HG02588 (cell line): ENCODE measurements around the gene SLC37A4.
"Not testable (repeated sequence)": the region's sequence is repeated elsewhere in the genome, so short reads cannot be mapped to it uniquely, and the experiment has no call there.

Source experiments
- ATAC-seq: cut with Tn5 transposase; IDR thresholded peaks from one replicate; pipeline ENCODE4 v1.9.1; 2021; ENCODE audit warnings: mild to moderate bottlenecking, moderate library complexity; ENCODE audit not compliant: unreplicated experiment

The SLC37A4 gene

DNA sequence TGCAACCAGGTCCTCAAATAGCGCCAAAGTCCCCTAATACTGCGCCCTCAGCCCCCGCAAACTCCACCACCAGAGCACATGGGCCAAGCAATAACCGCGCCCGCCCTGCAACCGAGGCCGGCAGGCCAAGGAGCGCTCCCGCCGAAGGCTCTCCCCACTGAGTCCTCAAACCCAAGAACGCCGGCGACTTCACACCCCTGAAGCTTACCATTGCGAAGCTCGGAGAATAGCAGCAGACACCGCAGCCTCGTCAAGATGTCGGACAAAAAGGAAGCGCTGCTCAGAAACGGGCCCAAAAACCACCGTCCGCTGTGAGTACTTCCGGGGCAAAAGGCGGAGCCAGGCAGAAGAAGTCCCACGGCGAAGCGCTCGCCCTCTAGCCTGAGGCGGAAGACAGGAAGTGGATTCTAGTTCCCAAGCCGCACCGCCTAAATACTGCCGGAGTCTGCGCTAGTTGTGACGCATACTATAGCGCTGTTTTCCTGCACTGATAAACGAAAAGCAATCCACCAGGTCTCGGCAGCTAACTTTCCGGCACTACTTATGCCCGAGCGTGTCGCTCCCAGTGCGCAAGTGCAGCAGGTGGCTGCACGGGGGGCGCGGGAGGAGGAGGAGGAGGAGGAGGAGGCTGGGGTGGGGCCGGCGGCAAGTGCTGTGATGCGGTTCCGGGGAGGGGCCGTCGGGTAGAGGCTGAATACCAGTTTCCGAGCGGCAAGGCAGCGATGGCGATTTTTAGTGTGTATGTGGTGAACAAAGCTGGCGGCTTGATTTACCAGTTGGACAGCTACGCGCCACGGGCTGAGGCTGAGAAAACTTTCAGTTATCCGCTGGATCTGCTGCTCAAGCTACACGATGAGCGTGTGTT is 12.4 kb downstream of the SLC37A4 start, which contains the start of the genes RPS25 and TRAPPC4:
TSS of gene RPS25 (minus strand) at position 270 of the 865 bp plus-strand sequence. CDS start at position 211, 59 bp downstream.
TSS of gene TRAPPC4 (plus strand) at position 693 of the 865 bp plus-strand sequence. CDS start at position 723, 30 bp downstream.
- peak; percentile 77 for ATAC-seq

DNA sequence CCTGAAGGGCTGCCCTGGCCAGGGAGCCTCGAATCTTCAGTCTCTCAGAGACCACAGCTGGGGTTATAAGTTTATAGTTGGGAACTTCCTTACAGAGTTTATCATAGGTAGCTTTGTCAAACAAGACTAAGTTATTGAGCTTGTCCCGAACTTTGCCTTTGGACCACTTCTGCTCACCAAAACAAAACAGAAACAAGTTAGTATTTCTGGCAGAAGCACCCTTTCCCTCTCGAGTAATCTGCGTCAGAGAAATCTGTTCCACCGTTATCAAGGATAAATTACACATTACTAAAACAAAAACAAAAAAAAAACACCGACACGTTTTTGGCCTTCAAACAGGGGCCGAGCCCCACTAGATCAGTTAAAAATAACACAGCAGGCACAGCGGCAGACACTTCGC is 13.3 kb downstream of the SLC37A4 start:
- not testable (repeated sequence) for ATAC-seq

DNA sequence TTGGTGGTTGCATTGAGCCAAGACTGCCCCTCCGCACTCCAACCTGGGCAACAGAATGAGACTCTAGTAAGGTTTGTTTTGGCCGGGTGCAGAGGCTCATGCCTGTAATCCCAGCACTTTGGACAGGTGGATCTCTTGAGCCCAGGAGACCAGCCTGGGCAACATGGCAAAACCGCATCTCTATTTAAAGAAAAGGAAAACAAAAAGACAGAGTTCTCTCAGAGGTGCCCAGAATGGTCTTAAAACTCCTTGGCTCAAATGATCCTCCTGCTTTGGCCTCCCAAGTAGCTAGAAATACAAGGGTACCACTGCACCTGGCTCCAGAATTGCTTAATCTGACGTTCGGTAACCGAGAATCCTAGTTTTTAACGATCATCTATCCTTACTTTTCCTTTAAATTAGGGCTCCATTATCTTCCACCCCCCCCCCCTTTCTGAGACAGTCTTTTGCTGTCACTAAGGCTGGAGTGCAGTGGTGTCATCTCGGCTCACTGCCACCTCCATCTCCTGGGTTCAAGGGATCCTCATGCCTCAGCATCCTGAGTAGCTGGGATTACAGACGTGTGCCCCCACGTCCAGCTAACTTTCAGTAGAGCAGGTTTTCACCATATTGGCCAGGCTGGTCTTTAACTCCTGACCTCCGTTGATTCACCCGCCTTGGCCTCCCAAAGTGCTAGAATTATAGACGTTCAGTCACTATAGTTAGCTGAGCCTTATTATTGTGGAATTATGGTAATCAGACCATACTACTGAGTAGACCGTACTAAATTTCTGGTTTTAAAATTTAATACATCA is 14.3 kb downstream of the SLC37A4 start:
- no peak for ATAC-seq

DNA sequence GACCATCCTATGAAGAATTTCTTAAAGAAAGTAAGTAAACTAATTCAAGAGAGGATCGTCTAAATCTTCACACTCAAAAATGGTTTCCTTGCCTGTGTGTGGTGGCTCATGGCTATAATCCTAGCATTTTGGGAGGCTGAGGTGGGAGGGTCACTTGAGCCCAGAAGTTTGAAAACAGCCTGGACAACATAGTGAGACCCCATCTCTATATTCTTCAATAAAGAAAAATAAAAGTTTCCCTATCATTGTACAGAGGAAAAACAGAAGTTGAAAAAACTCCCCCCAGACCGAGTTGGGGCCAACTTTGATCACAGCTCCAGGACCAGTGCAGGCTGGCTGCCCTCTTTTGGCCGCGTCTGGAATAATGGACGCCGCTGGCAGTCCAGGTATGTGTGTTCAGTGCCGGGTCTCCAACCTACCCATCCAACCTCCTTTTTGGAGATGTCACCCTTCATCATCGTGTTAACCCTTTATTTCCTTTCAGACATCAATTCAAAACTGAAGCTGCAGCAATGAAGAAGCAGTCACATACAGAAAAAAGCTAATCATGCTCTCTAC is 15.5 kb downstream of the SLC37A4 start:
- no peak for ATAC-seq

DNA sequence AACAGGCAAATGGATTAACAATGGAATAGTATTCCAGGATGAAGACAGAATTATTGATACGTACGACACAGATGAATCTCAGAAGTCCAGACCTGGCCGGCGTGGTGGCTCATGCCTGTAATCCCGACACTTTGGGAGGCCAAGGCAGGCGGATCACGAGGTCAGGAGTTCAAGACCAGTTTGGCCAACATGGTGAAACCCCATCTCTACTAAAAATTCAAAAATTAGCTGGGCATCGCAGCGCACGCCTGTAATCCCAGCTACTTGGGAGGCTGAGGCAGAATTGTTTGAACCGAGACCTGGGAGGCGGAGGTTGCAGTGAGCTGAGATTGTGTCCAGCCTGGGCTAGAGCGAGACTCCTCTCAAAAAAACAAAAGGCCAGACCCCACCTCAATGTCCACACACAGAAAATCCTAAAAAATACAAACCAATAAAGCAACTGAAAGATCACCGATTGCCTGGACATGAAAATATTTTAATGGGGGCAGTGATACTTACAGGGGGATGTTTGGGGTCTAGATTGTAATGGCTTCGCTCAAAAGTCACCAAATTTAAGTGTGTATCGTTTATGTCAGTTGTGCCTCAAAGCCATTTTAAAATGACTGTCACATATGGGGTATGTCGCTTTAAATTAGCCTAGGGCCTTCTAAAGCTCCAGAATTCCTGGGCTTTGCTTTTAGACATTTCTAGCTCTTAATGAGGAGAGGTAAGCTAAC is 16.3 kb downstream of the SLC37A4 start:
- no peak for ATAC-seq

DNA sequence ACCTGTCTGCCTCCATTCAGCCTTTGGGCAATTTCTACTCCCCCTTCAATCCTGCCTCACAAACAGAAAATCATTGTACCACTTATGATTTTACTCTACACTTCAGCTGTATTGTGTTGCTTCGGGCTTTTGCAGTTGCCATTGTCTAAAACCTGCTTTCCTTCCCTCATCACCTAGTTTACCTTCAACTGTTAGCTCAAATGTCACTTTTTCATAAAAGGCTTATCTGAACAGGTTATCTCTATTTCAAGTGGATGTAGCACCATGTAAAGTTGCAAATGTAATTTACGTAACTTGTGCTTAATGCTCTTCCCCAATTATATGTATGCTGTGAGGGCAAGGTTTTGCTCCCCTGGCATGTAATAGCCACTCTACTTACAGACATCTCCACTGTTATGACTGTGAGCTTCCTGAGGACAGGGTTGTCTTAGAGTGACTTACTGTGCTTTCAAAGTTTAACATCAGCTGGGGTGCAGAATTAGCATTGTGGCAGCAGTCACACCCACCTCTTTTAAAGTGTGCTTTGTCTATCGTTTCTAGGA is 18.0 kb downstream of the SLC37A4 start:
- ATAC-seq: no peak

DNA sequence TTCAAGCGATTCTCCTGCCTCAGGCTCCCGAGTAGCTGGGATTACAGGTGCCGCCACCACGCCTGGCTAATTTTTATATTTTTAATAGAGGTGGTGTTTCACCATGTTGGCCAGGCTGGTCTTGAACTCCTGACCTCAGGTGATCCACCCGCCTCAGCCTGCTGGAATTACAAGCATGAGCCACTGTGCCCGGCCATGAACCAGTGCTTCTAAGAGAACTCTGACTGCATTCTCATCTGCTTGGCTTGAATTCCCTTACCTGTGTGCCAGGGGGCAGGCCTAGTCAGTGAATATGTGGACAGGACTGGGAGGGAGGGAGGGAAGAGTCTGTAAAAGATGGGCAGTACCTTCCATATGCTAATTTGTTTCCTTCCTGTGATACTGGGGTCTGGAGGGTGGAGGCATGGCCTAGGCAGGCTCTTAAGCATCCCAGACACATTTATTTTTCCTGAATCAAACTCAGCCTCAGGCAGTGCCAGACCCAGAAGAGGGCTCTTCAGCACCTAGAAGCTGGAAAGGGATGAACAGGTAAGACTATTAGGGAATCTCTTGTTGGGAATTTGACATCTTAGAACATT is 19.1 kb downstream of the SLC37A4 start:
- no peak for ATAC-seq

DNA sequence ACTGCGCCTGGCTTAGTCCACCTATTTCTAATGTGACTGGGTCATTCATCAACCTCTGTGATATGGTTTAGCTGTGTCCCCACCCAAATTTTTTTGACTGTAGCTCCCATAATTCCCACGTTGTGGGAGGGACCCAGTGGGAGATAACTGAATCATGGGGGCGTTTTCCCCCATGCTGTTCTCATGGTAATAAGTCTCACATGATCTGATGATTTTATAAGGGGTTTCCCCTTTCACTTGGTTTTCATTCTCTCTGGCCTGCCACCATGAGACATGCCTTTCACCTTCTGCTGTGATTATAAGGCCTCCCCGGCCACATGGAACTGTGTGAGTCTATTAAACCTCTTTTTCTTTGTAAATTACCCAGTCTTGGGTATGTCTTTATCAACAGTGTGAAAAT is 24.0 kb downstream of the SLC37A4 start:
- no peak for ATAC-seq

DNA sequence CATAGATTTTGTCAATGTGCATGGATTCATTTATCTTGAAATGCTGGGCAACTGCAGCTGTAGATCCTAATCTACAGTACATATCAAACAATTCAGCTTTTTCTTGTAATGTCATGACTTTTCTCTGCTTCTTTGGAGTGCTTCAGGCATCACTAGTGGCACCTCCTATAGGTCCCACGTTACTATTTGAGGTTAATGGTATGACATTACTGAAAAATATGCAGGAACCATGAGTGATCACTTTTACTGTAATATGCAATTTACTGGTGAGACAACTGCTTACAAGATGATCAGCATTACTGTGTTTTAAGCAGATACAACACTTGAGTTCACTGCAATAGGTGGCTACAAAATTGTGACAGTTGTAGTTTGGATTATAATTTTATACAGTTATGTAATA is 29.8 kb downstream of the SLC37A4 start:
- no peak for ATAC-seq

DNA sequence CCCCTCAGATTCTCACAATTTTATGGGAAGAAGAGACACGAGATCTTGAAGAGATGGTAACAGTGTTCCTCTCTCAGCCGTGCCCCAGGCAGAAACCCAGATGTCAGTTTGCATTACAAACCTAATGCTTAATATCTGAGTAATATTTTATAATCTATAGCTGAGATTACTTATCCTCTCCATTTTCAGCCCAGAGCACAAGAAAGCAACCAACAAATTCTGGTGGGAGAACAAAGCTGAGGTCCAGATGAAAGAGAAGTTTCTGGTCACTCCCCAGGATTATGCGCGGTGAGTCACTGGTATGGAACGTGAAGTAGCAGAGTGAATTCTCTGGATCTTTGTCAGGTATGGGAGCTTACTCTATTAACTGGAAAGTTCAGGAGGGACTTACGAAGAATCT is 31.9 kb downstream of the SLC37A4 start:
- no peak for ATAC-seq

DNA sequence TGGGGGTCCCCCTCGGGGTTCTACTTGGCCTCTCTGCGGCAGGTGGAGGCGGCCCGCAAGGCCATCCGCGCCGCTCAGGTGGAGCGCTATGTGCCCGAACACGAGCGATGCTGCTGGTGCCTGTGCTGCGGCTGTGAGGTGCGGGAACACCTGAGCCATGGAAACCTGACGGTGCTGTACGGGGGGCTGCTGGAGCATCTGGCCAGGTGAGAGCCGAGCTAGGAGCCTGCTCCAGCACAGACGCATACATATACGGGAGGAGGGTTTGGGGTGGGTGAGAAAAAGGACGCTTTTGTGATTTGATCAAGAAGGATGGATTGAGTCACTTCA is 32.3 kb downstream of the SLC37A4 start:
- ATAC-seq: peak; percentile 17

DNA sequence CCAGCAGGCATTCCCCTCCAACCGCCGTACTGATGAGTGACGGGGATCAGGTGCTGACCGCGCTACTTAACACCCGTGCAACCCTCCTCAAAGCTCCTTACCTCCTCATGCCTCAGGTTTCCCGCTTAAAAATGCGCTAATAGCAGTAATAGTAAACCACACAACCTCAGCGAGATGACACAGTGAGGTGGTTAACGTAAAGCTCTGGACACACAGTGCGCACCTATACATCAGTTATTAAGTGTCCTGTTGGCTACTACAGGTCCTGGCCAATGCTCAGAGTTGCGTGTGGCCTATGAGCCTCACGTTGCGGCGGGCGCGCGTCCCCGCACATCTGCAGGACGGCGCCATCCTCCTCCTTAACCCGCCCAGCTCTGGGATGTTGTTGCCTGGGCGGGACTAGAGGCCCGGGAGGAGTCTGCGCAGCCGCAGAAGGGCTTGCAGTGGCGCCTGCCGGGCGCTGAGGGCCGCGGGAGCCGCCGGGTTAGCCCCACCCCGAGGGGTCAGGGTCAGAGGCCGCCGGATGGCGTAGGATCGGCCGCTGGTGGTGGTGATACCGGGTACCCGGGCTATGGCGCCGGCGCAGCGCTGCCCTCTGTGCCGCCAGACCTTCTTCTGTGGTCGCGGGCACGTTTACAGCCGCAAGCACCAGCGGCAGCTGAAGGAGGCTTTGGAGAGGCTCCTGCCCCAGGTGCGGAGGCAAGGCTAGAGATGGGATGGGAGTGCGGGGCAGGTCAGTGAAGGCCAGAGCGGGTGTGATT is 32.9 kb downstream of the SLC37A4 start, which contains the start of gene CENATAC:
TSS of gene CENATAC (plus strand) at position 512 of the 761 bp plus-strand sequence. CDS start at position 572, 60 bp downstream.
- ATAC-seq: peak; percentile 91

DNA sequence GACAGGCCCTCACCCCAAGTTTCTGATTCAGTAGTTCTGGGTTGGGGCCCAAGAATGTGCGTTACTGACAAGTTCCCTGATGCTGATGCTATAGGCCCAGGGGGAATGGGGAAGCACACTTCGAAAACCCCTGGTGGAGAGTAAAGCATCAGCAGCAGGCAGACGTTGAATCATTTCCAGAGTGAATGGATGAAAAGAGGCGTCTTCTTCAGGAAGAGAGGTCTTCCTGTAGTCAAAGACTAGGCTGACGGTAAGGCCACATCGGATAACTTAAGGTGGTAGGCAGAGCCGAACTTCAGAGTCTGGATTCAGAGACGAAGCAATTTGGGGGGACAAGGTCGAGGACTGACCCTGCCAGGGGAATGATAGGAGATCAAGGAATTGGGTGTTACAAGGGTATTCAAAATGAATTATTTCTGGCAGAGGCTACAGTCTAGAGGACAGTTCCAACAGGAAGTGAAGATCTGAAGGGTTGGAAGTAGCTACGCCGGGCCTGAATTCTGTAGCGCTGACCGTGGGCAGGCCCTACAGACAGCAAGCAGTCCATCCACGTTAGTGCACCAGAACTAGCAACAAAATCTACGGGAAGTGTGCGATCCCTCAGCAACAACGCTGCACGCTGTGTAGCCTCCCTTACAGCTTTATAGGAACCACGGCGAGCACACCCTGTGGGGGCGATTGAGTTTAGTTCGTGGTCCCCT is 33.6 kb downstream of the SLC37A4 start:
- ATAC-seq: no peak

DNA sequence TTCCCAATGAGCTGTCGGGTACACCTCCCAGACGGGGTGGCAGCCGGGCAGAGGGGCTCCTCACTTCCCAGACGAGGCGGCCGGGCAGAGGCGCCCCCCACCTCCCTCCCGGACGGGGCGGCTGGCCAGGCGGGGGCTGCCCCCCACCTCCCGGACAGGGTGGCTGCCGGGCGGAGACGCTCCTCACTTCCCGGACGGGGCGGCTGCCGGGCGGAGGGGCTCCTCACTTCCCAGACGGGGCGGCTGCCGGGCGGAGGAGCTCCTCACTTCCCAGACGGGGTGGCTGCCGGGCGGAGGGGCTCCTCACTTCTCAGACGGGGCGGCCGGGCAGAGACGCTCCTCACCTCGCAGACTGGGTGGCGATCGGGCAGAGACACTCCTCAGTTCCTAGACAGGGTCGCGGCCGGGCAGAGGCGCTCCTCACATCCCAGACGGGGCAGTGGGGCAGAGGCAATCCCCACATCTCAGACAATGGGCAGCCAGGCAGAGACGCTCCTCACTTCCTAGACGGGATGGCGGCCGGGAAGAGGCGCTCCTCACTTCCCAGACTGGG is 39.1 kb downstream of the SLC37A4 start:
- ATAC-seq: not testable (repeated sequence)

DNA sequence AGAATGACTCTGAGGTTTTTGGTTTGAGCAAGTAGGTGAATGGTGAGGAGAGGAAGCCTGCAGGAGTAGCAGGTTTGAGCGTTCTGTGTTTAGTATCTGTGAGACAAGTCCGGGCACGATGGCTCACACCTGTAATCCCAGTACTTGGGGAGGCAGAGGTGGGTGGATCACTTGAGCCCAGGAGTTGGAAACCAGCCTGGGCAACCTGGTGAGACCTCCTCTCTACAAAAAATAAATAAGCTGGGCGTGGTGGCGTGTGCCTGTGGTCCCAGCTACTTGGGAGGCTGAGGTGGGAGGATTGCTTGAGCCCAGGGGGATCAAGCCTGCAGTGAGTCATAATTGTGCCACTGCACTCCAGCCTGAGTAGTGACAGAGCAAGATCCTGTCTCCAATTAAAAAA is 42.4 kb downstream of the SLC37A4 start:
- ATAC-seq: no peak

DNA sequence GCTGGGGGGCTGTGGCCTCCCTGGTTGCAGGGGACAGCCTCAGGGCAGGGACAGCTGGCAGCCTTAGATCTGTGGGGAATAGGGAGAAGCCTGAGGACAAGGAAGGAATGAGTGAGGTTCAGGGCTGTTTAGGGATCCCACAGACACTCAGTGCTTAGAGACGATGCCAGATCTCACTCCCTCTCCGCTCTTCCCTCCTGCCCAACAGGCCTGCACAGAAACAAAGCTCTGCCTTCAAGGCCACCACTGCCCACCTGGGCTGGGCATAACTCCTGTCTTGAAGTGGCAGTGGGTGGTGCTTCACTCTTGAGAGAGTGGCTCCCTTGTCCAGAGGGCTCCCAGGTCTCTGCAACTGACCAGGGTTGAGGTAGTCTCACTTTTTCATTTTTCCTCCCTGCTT is 45.9 kb downstream of the SLC37A4 start:
- ATAC-seq: no peak

DNA sequence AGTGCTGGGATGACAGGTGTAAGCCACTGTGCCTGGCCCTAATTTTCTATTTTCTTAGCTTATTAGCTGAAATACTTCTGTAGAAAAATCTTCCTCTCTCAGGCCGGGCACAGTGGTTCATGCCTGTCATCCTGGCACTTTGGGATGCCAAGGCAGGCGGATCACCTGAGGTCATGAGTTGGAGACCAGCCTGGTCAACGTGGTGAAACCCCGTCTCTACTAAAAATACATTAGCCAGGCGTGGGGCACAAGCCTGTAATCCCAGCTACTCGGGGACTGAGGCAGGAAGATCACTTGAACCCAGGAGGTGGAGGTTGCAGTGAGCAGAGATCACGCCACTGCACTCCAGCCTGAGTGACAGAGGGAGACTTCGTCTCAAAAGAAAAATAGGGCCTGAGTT is 46.3 kb downstream of the SLC37A4 start:
- ATAC-seq: not testable (repeated sequence)

DNA sequence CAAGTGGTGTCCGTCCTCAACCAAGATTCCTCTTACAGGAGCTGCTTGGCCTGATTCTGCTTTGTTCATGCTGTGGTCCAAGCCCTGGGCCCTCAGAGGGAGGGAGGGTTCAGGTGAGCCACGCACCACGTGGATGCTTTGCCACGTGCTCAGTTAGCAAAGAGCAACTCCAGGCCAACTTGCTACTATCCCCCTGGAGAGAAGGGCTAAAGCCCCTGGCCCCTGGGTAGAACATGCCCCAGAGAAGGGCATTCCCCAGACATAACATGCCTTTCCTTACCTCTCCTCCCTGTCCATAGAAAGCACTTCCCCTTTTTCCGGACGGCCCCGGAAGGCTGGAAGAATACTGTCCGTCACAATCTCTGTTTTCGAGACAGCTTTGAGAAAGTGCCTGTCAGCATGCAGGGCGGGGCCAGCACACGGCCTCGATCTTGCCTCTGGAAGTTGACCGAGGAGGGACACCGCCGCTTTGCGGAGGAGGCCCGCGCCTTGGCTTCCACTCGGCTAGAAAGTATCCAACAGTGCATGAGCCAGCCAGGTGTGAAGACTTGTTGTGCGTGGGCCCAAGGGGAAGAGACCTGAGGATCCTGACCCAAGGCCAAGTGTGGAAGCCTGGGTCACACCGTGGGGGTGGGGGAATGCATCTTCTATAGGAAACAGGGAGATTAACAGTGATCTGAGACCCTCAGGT is 50.3 kb downstream of the SLC37A4 start:
- no peak for ATAC-seq
